HCT116 (cell line): ENCODE results near the gene GNAI2. TPM values are rescaled to one million over a fixed set of nuclear protein-coding genes. Genes with fewer than 3 reads are reported as not detected.

Experiments used
- ATAC-seq: fragments of 200-7000 bp; cut with Tn5 transposase; 2 replicates; pipeline ENCODE4 v1.9.1; 2020; ENCODE audit warnings: mild to moderate bottlenecking, moderate library complexity
- BruUV-seq: library from RNA; stranded (reverse); fragments of 400-500 nt; replicated peaks from 2 replicates; lab custom pipeline; 2021; lab: Mats Ljungman, UMichigan
- CTCF ChIA-PET: fragments of 300-600 bp; sonication (Branson Sonifier 250); formaldehyde crosslinking; loops from one replicate; lab custom pipeline; 2021; ENCODE audit warnings: antibody characterized with exemption; lab: Charles Lee
- POLR2A ChIA-PET: fragments of 300-600, 350-600 bp; sonication (Branson Sonifier 250); formaldehyde crosslinking; loops from one replicate; lab custom pipeline; 2021; ENCODE audit warnings: antibody characterized with exemption; lab: Charles Lee
- RAD21 ChIA-PET, 2 experiments: fragments of 300-600 bp; sonication (Branson Sonifier 250); formaldehyde crosslinking; loops; one replicate each; lab custom pipeline; 2023; ENCODE audit warnings: low total read pairs in 2 of 2; ENCODE audit not compliant: uncharacterized antibody in 2 of 2, unreplicated experiment in 2 of 2, low non-redundant PET in 1 of 2; lab: Charles Lee
- DNase-seq: peaks from one replicate; pipeline ENCODE4 v3.0.0-alpha.2; 2010; ENCODE audit warnings: low read depth, low spot score
- H2AFZ ChIP-seq: fragments of 200-600 bp; shearing (Covaris generic), sonication (generic); 2 replicates; pipeline ENCODE4 v1.6.1; 2017; ENCODE audit warnings: low read depth, mixed run types, mixed read lengths, antibody characterized with exemption, low read length; ENCODE audit not compliant: poor library complexity, severe bottlenecking
- H3K27ac ChIP-seq: 2 replicates; pipeline ENCODE4 v1.5.1; 2012; ENCODE audit warnings: low read depth, low read length
- H3K27me3 ChIP-seq: fragments of 200-600 bp; sonication (generic); 2 replicates; pipeline ENCODE4 v1.6.1; 2016; ENCODE audit warnings: mixed run types, low read length, mixed read lengths; ENCODE audit not compliant: insufficient read depth
- H3K36me3 ChIP-seq, 2 experiments: fragments of 200-500 bp in 1 of 2; fragments of 200-600 bp in 1 of 2; sonication (Bioruptor generic) in 1 of 2; sonication (generic) in 1 of 2; 2 replicates each; pipeline versions ENCODE4 v1.5.1 to v1.6.1; 2014 to 2016; ENCODE audit warnings: low read length in 2 of 2, inconsistent platforms in 1 of 2, mixed read lengths in 1 of 2, mixed run types in 1 of 2; ENCODE audit not compliant: insufficient read depth in 2 of 2, control insufficient read depth in 1 of 2
- H3K4me1 ChIP-seq, 2 experiments: fragments of 200-600 bp in 1 of 2; sonication (generic) in 1 of 2; 2 replicates each; pipeline versions ENCODE4 v1.5.1 to v1.6.1; 2012 to 2017; ENCODE audit warnings: low read length in 2 of 2, inconsistent platforms in 1 of 2, mild to moderate bottlenecking in 1 of 2, mixed read lengths in 1 of 2, mixed run types in 1 of 2, moderate library complexity in 1 of 2; ENCODE audit not compliant: insufficient read depth in 2 of 2, control insufficient read depth in 1 of 2
- H3K4me2 ChIP-seq: fragments of 200-600 bp; sonication (generic); 2 replicates; pipeline ENCODE4 v1.6.1; 2017; ENCODE audit warnings: mixed run types, low read length, mixed read lengths
- H3K4me3 ChIP-seq, 2 experiments: fragments of 200-600 bp in 1 of 2; sonication (generic) in 1 of 2; replicated peaks in 1 of 2; 2 replicates each; pipeline ENCODE4 v1.5.1; 2011 to 2016; ENCODE audit warnings: low read length in 2 of 2, control low read depth in 1 of 2, low read depth in 1 of 2, mild to moderate bottlenecking in 1 of 2, mixed read lengths in 1 of 2, mixed run types in 1 of 2
- H3K79me2 ChIP-seq: fragments of 200-600 bp; sonication (generic); 2 replicates; pipeline ENCODE4 v1.6.1; 2017; ENCODE audit warnings: mild to moderate bottlenecking, mixed run types, low read length, moderate library complexity, mixed read lengths; ENCODE audit not compliant: insufficient read depth
- H3K9ac ChIP-seq: fragments of 200-600 bp; sonication (generic); 2 replicates; pipeline ENCODE4 v1.6.1; 2016; ENCODE audit warnings: low read length, mixed read lengths
- H3K9me2 ChIP-seq: fragments of 200-600 bp; sonication (generic), shearing (Covaris generic); 2 replicates; pipeline ENCODE4 v1.6.1; 2017; ENCODE audit warnings: mixed run types, mild to moderate bottlenecking, moderate library complexity; ENCODE audit not compliant: insufficient read depth
- H3K9me3 ChIP-seq, 2 experiments: fragments of 200-500 bp in 1 of 2; fragments of 200-600 bp in 1 of 2; sonication (Bioruptor generic) in 1 of 2; sonication (generic) in 1 of 2; 2 replicates each; pipeline ENCODE4 v1.6.1; 2014 to 2017; ENCODE audit warnings: low read length in 2 of 2, mixed read lengths in 2 of 2, inconsistent platforms in 1 of 2, low read depth in 1 of 2, mild to moderate bottlenecking in 1 of 2, mixed run types in 1 of 2, moderate library complexity in 1 of 2; ENCODE audit not compliant: control insufficient read depth in 1 of 2, insufficient read depth in 1 of 2
- H4K20me1 ChIP-seq: fragments of 200-600 bp; sonication (generic), shearing (Covaris generic); 2 replicates; pipeline ENCODE4 v1.6.1; 2017; ENCODE audit warnings: mixed run types, mild to moderate bottlenecking, moderate library complexity; ENCODE audit not compliant: insufficient read depth
- CBX3 ChIP-seq: IDR thresholded peaks from 2 replicates; pipeline ENCODE4 v1.6.1; 2012; ENCODE audit warnings: low read depth
- CEBPB ChIP-seq: IDR thresholded peaks from 2 replicates; pipeline ENCODE4 v1.6.1; 2012; ENCODE audit warnings: low read depth
- CTCF ChIP-seq, 3 experiments: fragments of 200-600 bp in 1 of 3; sonication (generic) in 1 of 3; IDR thresholded peaks in 2 of 3; conservative IDR thresholded peaks in 1 of 3; 2 replicates each; pipeline ENCODE4 v1.5.1; 2012 to 2017; ENCODE audit warnings: low read depth in 2 of 3, low read length in 2 of 3, antibody characterized with exemption in 1 of 3, borderline replicate concordance in 1 of 3, control low read depth in 1 of 3, mild to moderate bottlenecking in 1 of 3, mixed read lengths in 1 of 3, mixed run types in 1 of 3, moderate library complexity in 1 of 3; ENCODE audit not compliant: insufficient read depth in 1 of 3
- ELF1 ChIP-seq: IDR thresholded peaks from 2 replicates; pipeline ENCODE4 v1.6.1; 2012; ENCODE audit warnings: low read depth, borderline replicate concordance
- EZH2phosphoT487 ChIP-seq: fragments of 200-600 bp; IDR thresholded peaks from 2 replicates; pipeline ENCODE4 v1.6.1; 2018; ENCODE audit warnings: antibody characterized with exemption, borderline replicate concordance
- FOSL1 ChIP-seq: IDR thresholded peaks from 2 replicates; pipeline ENCODE4 v1.6.1; 2012; ENCODE audit warnings: low read depth
- MAX ChIP-seq: IDR thresholded peaks from 2 replicates; pipeline ENCODE4 v1.6.1; 2012
- POLR2AphosphoS5 ChIP-seq: IDR thresholded peaks from 2 replicates; pipeline ENCODE4 v1.6.1; 2011; ENCODE audit warnings: mild to moderate bottlenecking, low read depth, low read length, moderate library complexity
- SRF ChIP-seq: IDR thresholded peaks from 2 replicates; pipeline ENCODE4 v1.6.1; 2012; ENCODE audit warnings: low read depth
- TCF7L2 ChIP-seq: IDR thresholded peaks from 2 replicates; pipeline ENCODE4 v1.7.0; 2011; ENCODE audit warnings: borderline replicate concordance, inconsistent platforms; ENCODE audit not compliant: insufficient read depth, insufficient read length; ENCODE audit errors: extremely low read depth
- YY1 ChIP-seq: IDR thresholded peaks from 2 replicates; pipeline ENCODE4 v1.6.1; 2011; ENCODE audit warnings: low read length, low read depth, moderate library complexity, mild to moderate bottlenecking; ENCODE audit not compliant: insufficient replicate concordance; ENCODE audit errors: extremely low read depth
- ZBTB33 ChIP-seq: IDR thresholded peaks from 2 replicates; pipeline ENCODE4 v1.6.1; 2011; ENCODE audit warnings: mild to moderate bottlenecking, low read length, moderate library complexity; ENCODE audit not compliant: insufficient replicate concordance; ENCODE audit errors: extremely low read depth
- ZNF274 ChIP-seq: fragments of 200-500 bp; sonication (Bioruptor generic); IDR thresholded peaks from 2 replicates; pipeline ENCODE4 v1.6.1; 2014; ENCODE audit warnings: mild to moderate bottlenecking, low read depth, low read length, inconsistent platforms
- intact Hi-C: fragments of 100-400 bp; cut with micrococcal nuclease; formaldehyde crosslinking; loops from 2 replicates; pipeline ENCODE4 v1.10.0; 2022
- total RNA-seq: library from RNA; stranded (reverse); gene quantifications from one replicate; pipeline ENCODE4 v1.2.1, GENCODE V29; 2021; ENCODE audit not compliant: unreplicated experiment

The GNAI2 gene
- total RNA-seq, 1 experiment from 2014 or later, result 170 TPM

- TF ChIP-seq YY1, result no peak
- no peak for TF ChIP-seq ZNF274
- TF ChIP-seq EZH2phosphoT487, result no peak
- TF ChIP-seq MAX, result no peak
These were observed 3.6 kb downstream of the GNAI2 start (continued) for GRCh38 chr3:50239649-50240048.

GRCh38 chr3:50241163-50241562 lies 5.2 kb downstream of the GNAI2 start:
- ChIA-PET RAD21 (no interaction called here), POLR2A (no interaction called here), CTCF (no interaction called here)
- H3K9ac ChIP-seq, result no peak overlapping the region
- H3K4me2 ChIP-seq, result no peak overlapping the region
- no peaks in the 10 kb centered on the region for H3K27me3 ChIP-seq
- no peak for TF ChIP-seq TCF7L2
- no peak for TF ChIP-seq CBX3
- TF ChIP-seq ZNF274, result no peak
- no peak for TF ChIP-seq SRF
- TF ChIP-seq POLR2AphosphoS5, result no peak
- no peak for TF ChIP-seq FOSL1
- no peak for TF ChIP-seq ELF1
- TF ChIP-seq CEBPB, result no peak
- TF ChIP-seq CTCF (IDR thresholded peaks at IDR 0.05 in 2 of 3, conservative IDR thresholded peaks at IDR 0.05 in 1 of 3; ENCODE audit: borderline replicate concordance in 1 of 3, insufficient read depth in 1 of 3, low read depth in 2 of 3, low read length in 2 of 3), result no peak
- no peak for TF ChIP-seq ZBTB33
- H3K9me3 ChIP-seq, result no peaks in the 10 kb centered on the region
- DNase-seq (no peak), ATAC-seq (no peak)
- H3K4me1 ChIP-seq, result peaks cover 38 to 56% of the 10 kb centered on the region in 2 experiments
- peaks cover 96% of the 10 kb centered on the region for H3K79me2 ChIP-seq
- no TSS peak for BruUV-seq
- 0 out of 2 replicates have a peak, but pooled peaks cover 4% of the 10 kb centered on the region for H4K20me1 ChIP-seq
- H3K4me3 ChIP-seq, result no peak overlapping the region
- H3K36me3 ChIP-seq, result peaks cover 0 to 5% of the 10 kb centered on the region in 2 experiments; a peak in 1 of 4 replicates
- no peak overlapping the region for H2AFZ ChIP-seq
- H3K9me2 ChIP-seq, result no peaks in the 10 kb centered on the region
- no peak overlapping the region; the same call in 1 of the 2 replicates for H3K27ac ChIP-seq
- intact Hi-C loops, result no loop called here
